ENCODE results near the gene DRD4.
"Not testable (repeated sequence)": the region's sequence is repeated elsewhere in the genome, so short reads cannot be mapped to it uniquely, and the experiment has no call there.

Gene DRD4

DNA sequence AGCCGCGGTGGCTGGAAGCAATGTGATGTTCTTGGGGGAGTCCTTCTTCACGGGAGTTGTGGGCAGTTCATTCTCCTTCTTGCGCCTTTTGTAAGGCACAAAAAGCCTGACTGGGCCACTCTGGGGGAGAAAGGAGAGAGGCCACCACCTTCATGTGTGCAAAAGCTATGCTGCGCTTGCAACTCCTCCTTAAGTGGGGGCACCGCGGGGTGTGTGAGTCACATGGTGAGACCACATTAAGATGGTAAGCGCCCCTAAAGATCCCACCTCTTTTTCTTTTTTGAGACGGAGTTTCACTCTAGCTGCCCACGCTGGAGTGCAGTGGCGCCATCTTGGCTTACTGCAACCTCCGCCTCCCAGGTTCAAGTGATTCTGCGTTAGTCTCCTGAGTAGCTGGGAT lies 43.9 kb downstream of the DRD4 start:
- DNase-seq = no peak

DNA sequence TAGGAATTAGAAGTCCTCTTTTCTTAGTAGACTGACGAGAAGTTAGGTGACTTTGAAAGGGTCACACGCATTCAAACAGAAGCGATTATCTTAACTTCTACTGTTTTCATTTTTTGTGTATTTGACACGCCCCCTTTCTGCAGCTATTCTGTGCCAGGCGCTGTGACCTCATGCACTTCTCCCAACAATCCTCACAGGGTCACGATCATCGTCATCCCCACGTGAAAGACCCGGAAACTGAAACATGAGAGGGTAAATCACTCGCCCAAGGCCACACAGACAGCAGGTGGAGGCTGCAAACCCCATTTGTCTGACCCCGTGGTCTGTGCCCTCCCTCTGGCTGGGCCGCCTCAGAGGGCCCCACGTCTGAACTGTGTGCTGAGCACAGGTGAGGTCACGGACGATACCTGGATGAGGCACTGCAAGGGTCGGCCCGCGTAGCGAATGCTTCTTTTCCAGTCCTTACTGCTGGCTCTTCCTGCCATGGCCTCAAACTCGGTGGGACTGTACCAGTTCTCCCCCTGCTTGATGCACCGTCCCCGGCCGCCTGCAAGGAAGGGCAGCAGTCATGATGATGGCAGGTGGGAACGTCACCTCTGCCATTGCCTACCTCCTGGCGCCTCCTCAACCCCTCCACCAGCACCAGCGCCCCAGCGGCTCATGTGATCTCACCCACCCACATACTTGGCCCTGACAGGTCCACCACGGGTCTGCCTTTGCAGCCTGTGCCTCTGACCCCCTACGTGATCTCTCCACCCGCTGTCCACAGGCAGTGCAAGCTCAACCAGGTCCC lies 49.6 kb downstream of the DRD4 start:
- DNase-seq = no peak

DNA sequence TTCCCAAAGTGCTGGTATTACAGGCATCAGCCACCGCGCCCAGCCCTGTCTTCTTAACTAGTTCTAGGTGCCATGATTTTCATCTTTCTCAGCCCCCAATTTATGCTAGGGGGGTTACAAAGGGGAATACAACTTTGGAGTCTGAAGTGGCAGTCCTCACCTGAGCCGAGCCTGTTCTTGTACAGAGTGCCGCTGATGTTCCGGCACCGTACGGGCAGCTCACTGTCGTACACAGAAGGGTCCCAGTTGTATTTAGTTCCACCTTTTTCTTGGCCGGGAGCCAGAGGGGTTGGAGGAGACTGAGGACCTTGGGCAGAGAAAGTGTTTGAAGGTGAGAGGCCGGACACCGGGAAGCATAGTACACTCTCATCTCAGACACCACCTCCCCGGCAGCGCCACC lies 50.7 kb downstream of the DRD4 start:
- no peak for DNase-seq

DNA sequence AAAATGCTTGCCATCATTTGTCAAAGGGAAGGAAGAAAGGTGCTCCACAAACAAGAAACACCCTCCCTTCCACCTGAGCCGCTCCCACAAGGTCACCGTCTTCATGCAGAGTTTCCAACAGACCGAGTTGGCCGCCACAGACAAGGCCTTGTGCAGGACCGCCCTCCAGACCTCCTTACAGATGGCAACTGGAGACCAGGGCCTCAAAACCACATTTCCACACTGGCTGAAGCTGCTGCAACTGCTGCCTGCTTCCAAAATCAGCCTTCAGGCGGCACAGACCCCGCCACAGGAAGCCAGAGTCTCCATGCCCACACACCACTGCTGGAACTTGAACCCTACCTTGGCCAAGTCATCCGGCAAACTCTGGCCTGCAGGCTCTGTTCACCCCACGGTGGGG lies 51.6 kb downstream of the DRD4 start:
- DNase-seq = no peak

DNA sequence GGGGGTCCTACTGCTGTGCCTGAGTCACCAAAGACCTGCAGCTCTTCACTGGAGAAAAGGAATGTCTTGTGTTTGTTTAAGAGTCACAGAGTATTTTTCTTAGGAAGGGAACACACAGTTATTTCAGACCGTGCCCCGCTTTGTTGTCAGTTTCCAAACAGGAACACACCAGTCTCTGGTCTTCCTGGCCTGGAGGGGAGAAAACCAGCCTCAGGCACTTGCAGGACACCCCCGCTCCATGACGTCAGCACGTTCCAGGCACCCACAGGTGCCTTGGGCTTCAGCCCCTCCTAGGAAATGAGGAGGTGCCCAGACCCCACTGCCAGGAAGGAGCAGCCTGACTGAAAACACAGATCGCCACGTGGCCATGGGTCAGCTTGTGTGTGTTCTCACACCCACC lies 52.6 kb downstream of the DRD4 start:
- no peak for DNase-seq

DNA sequence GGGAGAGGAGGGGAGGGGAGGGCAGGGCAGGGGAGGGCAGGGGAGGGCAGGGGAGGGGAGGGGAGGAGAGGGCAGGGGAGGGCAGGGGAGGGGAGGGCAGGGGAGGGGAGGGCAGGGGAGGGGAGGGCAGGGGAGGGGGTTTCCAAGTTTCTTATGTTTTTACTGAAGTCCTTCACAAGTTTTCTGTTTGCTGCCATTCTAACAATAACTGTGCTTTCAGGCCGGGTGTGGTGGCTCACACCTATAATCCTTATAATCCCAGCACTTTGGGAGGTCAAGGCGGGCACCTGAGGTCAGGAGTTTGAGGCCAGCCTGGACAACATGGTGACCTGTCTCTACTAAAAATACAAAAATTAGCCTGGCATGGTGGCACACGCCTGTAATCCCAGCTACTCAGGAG lies 53.2 kb downstream of the DRD4 start:
- DNase-seq = not testable (repeated sequence)

All from NCI-H524 treated with DMSO at 0.1 percent for 48 hours (cell line).